AG09309 (cell line): ENCODE data around the gene OR4X2.

Experiments
- DNase-seq: peaks from one replicate; pipeline ENCODE4 v3.0.0-alpha.2; 2010; ENCODE audit warnings: low read depth
- H3K4me3 ChIP-seq: 2 replicates; pipeline ENCODE4 v1.5.1; 2011; ENCODE audit warnings: mild to moderate bottlenecking, low read depth, low read length, moderate library complexity; ENCODE audit not compliant: control insufficient read depth
- TF ChIP-seq, protein P1 (sequence below): IDR thresholded peaks from 2 replicates; pipeline ENCODE4 v1.5.1; 2011; ENCODE audit warnings: mild to moderate bottlenecking, low read depth, low read length, inconsistent platforms; ENCODE audit not compliant: insufficient read depth, control insufficient read depth; ENCODE audit errors: missing control alignments

Gene OR4X2

DNA sequence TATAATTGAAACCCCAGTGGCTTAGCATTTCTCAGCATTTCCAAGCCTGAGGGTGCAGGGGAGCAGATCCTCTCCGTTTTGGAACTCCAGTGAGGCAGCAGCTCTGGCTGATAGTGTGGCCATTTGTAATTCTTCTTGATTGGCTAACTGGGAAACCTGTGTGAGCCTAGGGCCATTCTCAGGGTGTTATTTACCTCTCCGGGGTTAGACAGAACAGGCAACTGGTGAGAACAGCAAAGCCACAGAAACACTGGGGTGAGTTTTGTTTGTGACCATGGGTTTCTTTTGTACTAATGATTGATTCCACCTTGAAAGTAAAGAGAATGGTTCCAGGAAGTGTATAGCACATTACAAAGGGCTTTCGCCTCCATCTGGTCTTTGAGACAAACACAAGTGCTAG, 2.4 kb upstream of the OR4X2 start:
- no peak overlapping the region for H3K4me3 ChIP-seq
- DNase-seq: no peak
- TF ChIP-seq, protein P1, sequence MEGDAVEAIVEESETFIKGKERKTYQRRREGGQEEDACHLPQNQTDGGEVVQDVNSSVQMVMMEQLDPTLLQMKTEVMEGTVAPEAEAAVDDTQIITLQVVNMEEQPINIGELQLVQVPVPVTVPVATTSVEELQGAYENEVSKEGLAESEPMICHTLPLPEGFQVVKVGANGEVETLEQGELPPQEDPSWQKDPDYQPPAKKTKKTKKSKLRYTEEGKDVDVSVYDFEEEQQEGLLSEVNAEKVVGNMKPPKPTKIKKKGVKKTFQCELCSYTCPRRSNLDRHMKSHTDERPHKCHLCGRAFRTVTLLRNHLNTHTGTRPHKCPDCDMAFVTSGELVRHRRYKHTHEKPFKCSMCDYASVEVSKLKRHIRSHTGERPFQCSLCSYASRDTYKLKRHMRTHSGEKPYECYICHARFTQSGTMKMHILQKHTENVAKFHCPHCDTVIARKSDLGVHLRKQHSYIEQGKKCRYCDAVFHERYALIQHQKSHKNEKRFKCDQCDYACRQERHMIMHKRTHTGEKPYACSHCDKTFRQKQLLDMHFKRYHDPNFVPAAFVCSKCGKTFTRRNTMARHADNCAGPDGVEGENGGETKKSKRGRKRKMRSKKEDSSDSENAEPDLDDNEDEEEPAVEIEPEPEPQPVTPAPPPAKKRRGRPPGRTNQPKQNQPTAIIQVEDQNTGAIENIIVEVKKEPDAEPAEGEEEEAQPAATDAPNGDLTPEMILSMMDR: no peak

DNA sequence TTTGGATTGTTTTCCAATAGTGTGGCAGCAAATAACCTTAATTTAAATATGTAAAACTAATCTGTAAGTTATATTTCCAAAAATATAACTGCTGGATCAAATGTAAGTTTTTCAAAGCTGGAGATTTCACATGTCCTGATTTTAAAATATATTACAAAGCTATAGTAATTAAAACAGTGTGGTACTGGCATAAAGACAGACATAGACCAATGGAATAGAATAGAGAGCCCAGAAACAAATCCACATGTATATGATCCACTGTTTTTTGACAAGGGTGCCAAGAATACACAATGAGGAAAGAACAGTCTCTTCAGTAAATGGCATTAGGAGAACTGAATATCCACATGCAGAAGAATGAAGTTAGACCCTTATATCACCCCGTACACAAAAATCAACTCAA, 4.0 kb downstream of the OR4X2 start:
- DNase-seq: no peak
- no peak overlapping the region for H3K4me3 ChIP-seq
- TF ChIP-seq, protein P1: no peak

DNA sequence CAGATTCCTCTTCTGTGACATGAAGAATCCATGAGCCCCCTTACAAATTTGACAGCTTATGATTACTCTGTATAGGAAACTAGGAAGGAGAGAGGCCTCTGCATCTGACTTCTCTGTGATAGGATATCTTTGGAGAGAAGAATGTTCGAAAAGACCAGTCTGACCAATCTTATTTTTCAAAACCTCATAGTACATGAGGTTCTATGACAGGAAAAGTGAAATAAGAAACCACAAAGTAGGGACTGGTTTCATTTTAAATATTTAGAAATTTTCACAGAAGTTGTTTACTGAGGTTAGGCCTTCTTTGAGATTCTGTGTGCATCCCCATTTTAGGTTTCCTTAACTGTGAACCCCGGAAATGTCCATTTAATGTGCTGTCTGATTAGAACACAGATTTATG, 16.7 kb downstream of the OR4X2 start:
- H3K4me3 ChIP-seq: no peak overlapping the region

DNA sequence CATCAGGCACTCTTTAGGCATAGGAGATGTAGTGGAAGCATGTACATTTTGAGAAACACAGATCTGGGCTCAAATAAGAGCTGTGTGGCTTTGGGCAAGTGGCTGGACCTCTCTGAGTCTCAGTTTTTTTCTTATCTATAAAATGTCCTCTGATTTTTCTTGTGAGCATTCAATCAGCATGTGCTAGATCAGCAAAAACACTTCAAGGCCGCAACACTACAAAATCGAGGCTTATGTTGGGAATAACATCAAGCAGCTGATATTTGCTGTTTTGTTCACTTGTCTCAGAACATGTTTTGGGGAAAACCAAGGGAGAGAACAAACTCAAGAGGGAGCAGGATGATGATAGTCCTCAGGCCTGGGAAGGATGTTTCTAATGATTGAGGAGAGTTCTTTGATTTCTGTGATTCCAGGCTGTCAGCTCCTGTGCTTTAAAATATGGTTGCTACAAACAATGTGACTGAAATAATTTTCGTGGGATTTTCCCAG, 18.6 kb downstream of the OR4X2 start, which contains the start of gene OR4X1:
Gene OR4X1 (plus strand): TSS at position 439 of the 489 bp plus-strand sequence. CDS start 0 bp downstream, at position 439.
- H3K4me3 ChIP-seq: no peak within 1 kb of the TSS
- TF ChIP-seq, protein P1: no peak
- DNase-seq: no peak

More for the DNA sequence above, 16.7 kb downstream of the OR4X2 start:
- TF ChIP-seq, protein P1: no peak
- DNase-seq: no peak

DNA sequence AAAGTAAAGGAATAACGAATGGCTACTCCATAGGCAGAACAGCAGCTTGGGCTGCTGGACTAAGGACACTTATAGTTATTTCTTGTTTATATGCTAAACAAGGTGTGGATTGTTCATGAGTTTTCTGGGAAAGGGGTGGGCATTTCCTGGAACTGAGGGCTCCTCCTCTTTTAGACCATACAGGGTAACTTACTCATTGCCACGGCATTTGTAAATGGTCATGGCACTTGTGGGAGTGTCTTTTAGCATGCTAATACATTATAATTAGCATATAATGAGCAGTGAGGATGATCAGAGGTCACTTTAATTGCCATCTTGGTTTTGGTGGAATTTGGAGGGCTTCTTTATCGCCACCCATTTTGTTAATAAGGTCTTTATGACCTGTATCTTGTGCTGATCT, 25.7 kb downstream of the OR4X2 start:
- DNase-seq: no peak
- no peak overlapping the region for H3K4me3 ChIP-seq
- TF ChIP-seq, protein P1: no peak

DNA sequence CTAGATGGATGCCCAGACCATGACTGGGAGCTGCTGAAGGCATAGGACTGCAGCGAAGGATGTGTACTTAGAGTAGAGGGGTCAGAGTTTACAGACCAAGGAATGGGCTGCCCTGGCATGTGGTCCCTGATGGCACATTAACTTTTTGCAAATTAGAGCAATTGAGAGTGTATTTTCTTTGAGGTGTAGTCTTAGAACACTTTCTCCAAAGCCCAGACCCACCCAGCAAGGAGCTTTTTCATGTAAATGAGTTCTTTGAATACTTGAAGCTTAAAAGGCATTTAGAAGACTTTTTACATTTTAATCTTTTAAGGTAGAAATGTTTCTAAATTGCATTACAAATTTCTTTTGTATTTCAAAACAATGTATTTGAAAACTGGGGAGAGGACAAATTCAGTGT, 27.7 kb downstream of the OR4X2 start:
- TF ChIP-seq, protein P1: no peak

More for the DNA sequence above, 27.7 kb downstream of the OR4X2 start:
- H3K4me3 ChIP-seq: no peak overlapping the region
- DNase-seq: no peak
